ENCODE results near the gene ADGRV1. TPM values are rescaled to one million over a fixed set of nuclear protein-coding genes. Genes with fewer than 3 reads are reported as not detected.

Gene ADGRV1
- polyA plus RNA-seq, 1 of the 3 experiments (the other 2 are of a cell fraction): 0.23 TPM

GRCh38 chr5:91106842-91107511 lies 548.4 kb downstream of the ADGRV1 start:
- no peak for DNase-seq
- Histone ChIP-seq H3F3A (replicated peaks; ENCODE audit: insufficient read depth) (peaks cover 3% of the 10 kb centered on the region), H3K27me3 (ENCODE audit: insufficient read depth) (no peaks in the 10 kb centered on the region), H3K36me3 (replicated peaks in 1 of 2; ENCODE audit: control insufficient read depth in 1 of 2, insufficient read depth in 2 of 2, low read length in 1 of 2) (no peaks in the 10 kb centered on the region), H3K4me1 (ENCODE audit: control insufficient read depth in 1 of 2, insufficient read depth in 2 of 2, low read depth in 1 of 2, low read length in 1 of 2) (no peaks in the 10 kb centered on the region; a peak in 2 of 4 replicates), H3K9me3 (peaks cover 6% of the 10 kb centered on the region; the same call in 1 of the 2 replicates), H3K4me3 (ENCODE audit: low read depth in 2 of 2, low read length in 1 of 2) (no peak overlapping the region), H3K9me2 (no peaks in the 10 kb centered on the region), H3K79me2 (ENCODE audit: insufficient read depth) (no peaks in the 10 kb centered on the region), H3K4me2 (no peak overlapping the region), H3K27ac (ENCODE audit: low read depth in 2 of 2, low read length in 1 of 2) (no peak overlapping the region), H3K9ac (no peak overlapping the region), H4K20me1 (ENCODE audit: insufficient read depth) (no peaks in the 10 kb centered on the region), H2AFZ (ENCODE audit: low read depth) (no peak overlapping the region)
- WGBS (ENCODE audit: low lambda C conversion rate): 89% methylated on average over 8 of the region's 8 CpGs
- ChIA-PET POLR2A (no interaction called here), CTCF (interaction anchor here (0.7 to 4.1 kb wide), 4 partner anchors 48 to 278 kb away, joined by 3 to 20 read pairs (median 5); no protein-coding TSS in a partner anchor)
- TF ChIP-seq JUND (IDR thresholded peaks at IDR 0.05) (no peak), FOSL2 (IDR thresholded peaks at IDR 0.05; ENCODE audit: borderline replicate concordance, low read depth) (no peak), YY1 (IDR thresholded peaks at IDR 0.05; ENCODE audit: low read depth) (no peak), MXI1 (IDR thresholded peaks at IDR 0.05; ENCODE audit: low read depth, low read length) (no peak), GATA2 (CRISPR knock-in tag; IDR thresholded peaks at IDR 0.05) (no peak), NFIC (IDR thresholded peaks at IDR 0.05; ENCODE audit: borderline replicate concordance) (no peak)
- TF ChIP-seq, protein P1, sequence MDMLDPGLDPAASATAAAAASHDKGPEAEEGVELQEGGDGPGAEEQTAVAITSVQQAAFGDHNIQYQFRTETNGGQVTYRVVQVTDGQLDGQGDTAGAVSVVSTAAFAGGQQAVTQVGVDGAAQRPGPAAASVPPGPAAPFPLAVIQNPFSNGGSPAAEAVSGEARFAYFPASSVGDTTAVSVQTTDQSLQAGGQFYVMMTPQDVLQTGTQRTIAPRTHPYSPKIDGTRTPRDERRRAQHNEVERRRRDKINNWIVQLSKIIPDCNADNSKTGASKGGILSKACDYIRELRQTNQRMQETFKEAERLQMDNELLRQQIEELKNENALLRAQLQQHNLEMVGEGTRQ (IDR thresholded peaks at IDR 0.05; ENCODE audit: borderline replicate concordance, low read depth, low read length): no peak

GRCh38 chr5:91109634-91110033 lies 551.0 kb downstream of the ADGRV1 start:
- no peaks in the 10 kb centered on the region for H3K79me2 ChIP-seq (ENCODE audit: insufficient read depth)
- no peaks in the 10 kb centered on the region for H3K9me2 ChIP-seq
- H3K4me1 ChIP-seq (ENCODE audit: control insufficient read depth in 1 of 2, insufficient read depth in 2 of 2, low read depth in 1 of 2, low read length in 1 of 2): no peaks in the 10 kb centered on the region; a peak in 2 of 4 replicates
- DNase-seq: no peak
- no peak overlapping the region for H2AFZ ChIP-seq (ENCODE audit: low read depth)
- ChIA-PET CTCF (interaction anchor here (0.8 to 4.1 kb wide), 6 partner anchors 7 to 275 kb away, joined by 3 to 20 read pairs (median 3); no protein-coding TSS in a partner anchor), POLR2A (no interaction called here)
- H3K9me3 ChIP-seq: peaks cover 6% of the 10 kb centered on the region; the same call in 1 of the 2 replicates
- no peaks in the 10 kb centered on the region for H3K36me3 ChIP-seq (replicated peaks in 1 of 2; ENCODE audit: control insufficient read depth in 1 of 2, insufficient read depth in 2 of 2, low read length in 1 of 2)
- no peaks in the 10 kb centered on the region for H3K27me3 ChIP-seq (ENCODE audit: insufficient read depth)
- WGBS (ENCODE audit: low lambda C conversion rate): 71% methylated on average over 1 of the region's 1 CpG
- H4K20me1 ChIP-seq (ENCODE audit: insufficient read depth): no peaks in the 10 kb centered on the region
- no peak overlapping the region for H3K4me2 ChIP-seq
- peak; percentile 30 for TF ChIP-seq SMC3 (IDR thresholded peaks at IDR 0.05; ENCODE audit: low read depth, low read length)
- TF ChIP-seq, protein P1 (IDR thresholded peaks at IDR 0.05; ENCODE audit: borderline replicate concordance, low read depth, low read length): no peak
- TF ChIP-seq CTCF (IDR thresholded peaks at IDR 0.05): peak; percentile 39
- TF ChIP-seq MXI1 (IDR thresholded peaks at IDR 0.05; ENCODE audit: low read depth, low read length): no peak
- TF ChIP-seq RAD21 (IDR thresholded peaks at IDR 0.05; ENCODE audit: low read length): peak; percentile 20; the same call in 1 of the 2 replicates
- no peak for TF ChIP-seq TCF12 (IDR thresholded peaks at IDR 0.05)
- no peak overlapping the region for H3K27ac ChIP-seq (ENCODE audit: low read depth in 2 of 2, low read length in 1 of 2)
- H3K9ac ChIP-seq: no peak overlapping the region
- H3K4me3 ChIP-seq (ENCODE audit: low read depth in 2 of 2, low read length in 1 of 2): no peak overlapping the region
- H3F3A ChIP-seq (replicated peaks; ENCODE audit: insufficient read depth): no peaks in the 10 kb centered on the region

Measured in SK-N-SH (cell line).